D341Med (cell line): ENCODE results near the gene TENM3.
"Not testable (repeated sequence)": the region's sequence is repeated elsewhere in the genome, so short reads cannot be mapped to it uniquely, and the experiment has no call there.

Source experiments
- DNase-seq: peaks from one replicate; pipeline ENCODE4 v3.0.0; 2012; ENCODE audit warnings: low spot score

TENM3 gene

DNA sequence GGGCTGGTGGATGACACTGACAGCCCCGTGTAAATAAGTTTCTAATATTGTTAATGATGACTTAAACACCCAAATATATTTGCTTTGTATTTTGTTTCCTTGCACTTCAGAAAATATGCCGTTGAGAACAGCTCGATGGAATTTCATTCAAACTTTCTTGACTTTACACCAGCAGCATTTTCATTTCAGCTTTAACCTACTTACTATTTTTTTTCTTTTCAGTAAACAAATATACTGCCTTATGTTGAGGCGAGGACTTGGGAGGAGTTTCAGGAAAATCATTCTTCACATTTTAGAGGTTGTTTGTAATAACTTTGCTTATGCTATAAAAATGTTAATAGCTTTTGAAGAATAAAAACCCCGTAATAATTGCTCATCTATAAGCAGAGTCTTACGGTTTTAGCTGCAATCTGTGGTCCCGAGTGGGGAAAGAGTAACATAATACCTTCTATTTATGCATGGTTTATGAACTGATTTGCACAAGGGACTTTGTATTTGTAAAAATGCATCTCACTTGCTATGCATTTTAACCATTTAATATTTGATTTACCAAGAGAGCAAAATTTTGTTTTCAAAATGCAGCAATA, 14.1 kb upstream of the TENM3 start:
- DNase-seq: no peak

DNA sequence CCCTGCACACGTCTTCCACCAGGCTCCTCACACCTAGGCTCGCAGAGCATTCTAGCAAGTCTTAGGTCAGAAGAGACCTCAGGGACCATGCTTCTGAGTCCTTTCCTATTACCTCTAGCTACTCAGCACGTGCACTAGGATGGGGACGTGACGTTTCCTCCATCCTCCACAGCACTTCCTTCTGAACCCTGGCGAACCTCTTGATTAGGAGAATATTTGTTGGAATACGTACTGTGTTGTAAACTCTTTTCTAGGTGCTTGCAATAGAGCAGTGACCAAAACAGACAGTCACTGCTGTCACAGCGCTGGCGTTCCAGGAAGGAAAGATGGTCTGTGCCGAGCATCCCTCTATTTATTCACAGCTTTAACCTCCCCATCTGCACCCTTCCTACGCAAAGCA, 12.9 kb upstream of the TENM3 start:
- DNase-seq: no peak

DNA sequence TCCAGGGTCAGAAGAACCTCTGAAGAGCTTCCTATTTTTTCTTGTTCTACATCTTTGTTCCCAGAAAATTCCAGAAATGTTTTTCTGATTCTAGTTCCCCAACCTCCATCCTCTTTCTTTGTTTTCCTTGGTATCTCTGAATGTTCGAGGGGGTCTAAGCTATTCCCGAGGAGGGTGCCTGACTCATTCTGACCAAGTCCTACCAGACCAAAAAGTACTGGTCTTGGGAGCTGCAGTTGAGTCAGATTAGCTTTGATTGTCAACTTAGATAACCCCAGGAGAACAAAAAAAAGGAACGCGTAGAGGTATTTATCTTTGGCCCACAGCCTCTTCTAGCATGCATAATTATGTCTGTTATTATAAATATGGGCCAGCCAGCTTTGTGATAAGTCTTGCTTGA, 12.1 kb upstream of the TENM3 start:
- DNase-seq: no peak

DNA sequence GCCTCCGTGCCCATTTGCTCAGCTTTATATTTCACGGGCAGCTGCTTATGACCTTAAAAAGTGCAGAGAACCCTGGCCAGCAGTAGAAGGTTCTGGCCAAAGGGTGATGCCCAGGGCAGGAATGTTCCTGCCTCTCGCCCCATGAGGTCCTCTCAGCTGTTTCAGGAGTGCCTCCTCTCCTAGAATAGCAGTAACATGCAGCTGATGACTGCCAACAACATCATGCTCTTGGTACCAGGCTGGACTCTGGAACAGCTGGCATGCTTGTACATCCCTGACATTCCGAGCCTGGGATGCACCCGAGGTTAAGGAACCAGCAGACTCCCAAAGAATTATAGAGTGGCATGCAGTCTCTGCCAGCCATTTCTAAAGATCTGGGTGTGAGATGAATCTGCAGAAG, 11.7 kb upstream of the TENM3 start:
- DNase-seq: no peak

DNA sequence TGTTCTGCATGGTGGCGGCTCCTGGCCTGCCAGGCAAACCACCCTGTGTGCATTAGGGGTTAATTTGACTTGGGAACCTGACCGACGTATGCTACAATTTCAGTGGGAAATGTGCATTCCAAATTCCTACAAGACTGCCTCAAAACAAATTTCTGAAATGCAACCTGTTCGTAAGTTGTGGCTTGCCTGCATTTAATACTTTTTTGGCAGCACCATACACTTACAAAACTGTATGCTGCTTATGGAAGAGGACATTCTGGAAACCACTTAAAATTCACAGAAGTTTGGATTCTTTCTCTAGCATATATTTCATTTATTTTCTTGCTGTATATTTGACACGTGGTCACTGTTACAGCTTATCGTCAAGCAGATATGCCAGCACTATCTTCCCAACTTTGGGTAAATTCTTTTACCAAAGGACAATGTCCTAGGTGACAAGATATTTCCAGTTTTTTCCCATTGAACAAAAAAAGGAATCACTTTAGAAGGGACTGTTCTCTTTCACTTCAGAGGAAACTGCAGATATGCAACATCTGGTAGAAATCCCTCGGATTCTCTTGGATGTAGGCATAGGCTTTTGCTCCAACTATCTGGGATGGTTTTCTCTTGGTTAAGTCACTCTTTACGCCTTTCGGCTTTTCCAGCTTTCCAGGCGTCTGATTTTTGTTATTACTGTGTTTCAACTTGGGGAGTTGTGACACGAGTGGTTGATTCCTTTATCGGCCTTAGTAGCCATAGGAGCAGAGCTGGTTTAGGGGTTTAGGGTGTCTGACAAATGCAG, 9.7 kb upstream of the TENM3 start:
- no peak for DNase-seq

DNA sequence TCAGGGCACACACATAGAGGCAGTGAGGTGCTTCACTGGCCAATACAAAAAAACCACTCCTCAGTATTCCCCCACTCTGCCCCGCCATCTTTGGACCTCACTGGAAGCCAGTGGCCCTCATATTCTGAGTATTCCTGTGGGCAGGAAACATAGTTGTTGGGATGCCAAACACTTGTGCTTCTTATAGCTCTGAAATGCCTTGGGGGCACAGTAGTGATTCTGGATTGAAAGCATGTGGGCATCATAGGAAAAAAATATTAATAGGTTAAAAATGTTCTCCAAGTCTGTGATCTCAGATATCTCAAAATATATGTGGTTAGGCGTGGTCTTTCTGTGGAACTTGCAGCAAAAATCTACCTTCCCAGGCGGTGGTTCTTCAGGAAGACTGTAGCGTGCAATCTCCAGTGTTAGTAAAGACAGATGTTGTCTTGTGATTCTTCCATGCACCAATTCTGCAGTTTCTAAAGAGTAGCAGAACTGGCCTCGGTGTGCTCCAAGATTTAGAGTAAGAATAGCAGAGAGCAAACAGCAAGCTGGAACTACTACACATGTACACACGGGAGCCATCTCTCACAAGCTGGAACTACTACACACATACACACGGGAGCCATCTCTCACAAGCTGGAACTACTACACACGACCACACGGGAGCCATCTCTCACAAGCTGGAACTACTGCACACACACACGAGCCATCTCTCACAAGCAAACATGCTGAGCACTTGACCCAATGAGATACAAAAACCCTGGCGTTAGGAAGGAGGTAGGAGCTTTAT, 8.0 kb upstream of the TENM3 start:
- no peak for DNase-seq

DNA sequence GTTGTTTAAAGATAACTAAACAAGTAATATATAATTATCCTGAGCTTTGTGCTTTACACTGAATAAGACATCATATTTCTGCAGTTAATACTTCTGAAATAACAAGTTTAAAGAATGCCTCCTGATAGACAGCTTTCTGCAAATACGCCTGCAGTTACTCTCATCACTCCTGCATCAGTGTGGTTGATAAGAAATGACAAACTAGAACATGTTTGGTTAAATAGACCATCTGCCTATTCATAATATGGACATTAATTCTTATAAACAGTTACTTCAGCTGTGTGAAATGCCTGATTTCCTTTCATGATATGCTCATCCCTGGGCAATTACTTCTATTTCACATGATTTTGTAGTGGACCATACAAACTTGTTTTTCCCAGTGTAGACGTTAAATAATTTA, 7.0 kb upstream of the TENM3 start:
- DNase-seq: no peak

DNA sequence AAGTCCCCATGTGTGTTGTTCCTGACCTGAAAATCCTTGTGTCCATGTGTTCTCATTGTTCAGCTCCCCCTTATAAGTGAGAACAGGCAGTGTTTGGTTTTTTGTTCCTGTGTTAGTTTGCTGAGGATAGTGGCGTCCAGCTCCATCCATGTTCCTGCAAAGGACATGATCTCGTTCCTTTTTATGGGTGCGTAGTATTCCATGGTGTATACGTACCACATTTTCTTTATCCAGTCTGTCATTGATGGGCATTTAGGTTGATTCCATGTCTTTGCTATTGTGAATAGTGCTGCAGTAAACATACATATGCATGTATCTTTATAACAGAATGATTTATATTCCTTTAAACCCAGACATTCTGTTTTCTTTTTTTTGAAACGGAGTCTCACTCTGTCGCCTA, 6.2 kb upstream of the TENM3 start:
- DNase-seq: not testable (repeated sequence)

DNA sequence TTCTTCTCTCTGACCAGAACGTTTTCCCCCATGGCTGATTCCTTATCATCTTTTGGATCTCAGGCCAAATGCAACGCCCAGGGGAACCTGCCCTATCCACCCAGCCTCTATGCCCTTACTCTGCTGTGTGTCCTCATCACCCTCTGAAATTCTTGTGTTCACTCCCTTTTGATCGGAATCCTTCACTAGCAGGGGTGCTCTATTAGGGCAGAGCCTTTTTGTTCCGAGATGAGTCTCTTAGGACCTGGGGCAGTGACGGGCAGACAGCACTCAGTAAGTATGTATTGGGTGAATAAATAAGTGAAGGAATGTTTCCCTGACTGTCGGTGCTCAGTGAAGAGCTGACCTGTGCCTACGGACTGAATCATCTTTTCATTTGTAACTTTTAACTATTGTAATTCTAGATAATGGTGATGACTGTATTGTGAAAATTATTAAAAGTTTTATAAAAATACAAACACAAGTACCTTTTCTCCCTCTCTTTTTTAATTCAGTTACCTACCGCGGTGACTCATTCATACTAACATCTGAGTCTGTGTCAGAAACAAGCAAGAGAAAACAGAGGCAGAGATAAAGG, 4.8 kb upstream of the TENM3 start:
- no peak for DNase-seq

DNA sequence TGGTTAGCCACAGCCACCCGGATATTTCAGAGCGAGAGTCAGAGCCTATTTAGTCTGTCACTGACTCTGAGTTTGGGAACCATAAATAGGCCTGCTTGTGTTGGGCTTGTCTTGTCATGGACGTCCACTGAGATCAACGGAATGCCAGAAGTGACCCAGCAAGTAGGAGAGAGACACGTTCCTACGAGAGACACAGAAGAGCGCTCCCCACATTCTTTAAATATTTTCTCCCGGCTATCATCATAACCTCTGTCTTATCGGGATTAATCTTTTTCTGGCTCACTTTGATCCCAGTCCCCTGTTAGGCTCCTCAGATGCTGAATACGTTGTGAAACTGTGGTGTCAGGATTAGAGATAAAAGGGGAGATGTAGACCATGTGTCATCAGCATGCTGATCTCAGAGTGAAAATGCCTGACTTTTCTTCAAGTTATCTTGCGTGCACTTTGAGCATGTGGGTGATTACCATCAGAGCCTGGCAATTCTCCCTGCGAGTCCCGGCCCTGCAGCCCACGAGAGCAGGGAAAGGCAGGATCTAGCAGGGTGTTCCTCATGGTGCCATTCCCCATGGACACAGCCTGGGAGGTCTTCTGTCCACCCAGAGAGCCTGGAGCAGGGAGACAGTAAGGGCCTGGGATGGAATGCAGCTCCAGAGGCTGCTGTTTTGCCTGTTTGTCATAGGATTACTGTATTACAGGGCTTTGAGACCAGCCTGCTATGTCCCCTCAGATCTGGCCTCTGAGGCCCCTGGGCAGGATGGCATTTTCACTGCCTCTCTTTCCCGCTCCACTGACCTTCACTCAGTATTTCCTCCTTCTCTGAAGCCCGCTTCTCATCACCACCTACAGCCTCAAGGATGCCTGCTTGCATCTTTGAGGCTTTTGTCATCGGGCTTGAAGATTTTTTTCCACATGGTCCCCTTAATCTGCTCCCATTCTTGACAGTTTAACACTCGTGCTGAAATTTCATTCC, 2.8 kb upstream of the TENM3 start:
- DNase-seq: no peak

DNA sequence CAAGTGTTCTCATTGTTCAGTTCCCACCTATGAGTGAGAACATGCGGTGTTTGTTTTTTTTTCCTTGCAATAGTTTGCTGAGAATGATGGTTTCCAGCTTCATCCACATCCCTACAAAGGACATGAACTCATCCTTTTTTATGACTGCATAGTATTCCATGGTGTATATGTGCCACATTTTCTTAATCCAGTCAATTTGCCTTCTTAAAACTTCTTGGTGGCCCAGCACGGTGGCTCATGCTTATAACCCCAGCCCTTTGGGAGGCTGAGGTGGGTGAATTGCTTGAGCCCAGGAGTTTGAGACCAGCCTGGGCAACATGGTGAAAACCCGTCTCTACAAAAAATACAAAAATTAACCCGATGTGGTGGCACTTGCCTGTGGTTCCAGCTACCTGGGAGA, 942 bp upstream of the TENM3 start:
- not testable (repeated sequence) for DNase-seq

DNA sequence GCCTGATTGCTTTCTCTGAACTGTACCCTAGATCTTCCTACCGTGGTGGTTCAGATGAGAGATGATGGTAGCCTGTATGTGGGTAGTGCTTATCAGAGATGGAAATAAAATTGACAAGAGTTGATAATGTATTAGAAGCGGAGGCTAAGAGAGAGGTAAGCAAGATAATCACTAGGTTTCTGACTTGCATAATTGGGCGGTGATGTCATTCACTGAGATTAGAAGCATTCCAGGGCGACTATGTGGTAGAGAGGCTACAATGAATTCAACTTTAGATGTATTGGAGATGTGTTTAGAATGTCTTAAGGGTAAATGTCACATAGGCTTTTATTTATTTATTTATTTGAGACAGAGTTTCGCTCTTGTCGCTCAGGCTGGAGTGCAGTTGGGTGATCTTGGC, 415 bp upstream of the TENM3 start:
- DNase-seq: no peak

DNA sequence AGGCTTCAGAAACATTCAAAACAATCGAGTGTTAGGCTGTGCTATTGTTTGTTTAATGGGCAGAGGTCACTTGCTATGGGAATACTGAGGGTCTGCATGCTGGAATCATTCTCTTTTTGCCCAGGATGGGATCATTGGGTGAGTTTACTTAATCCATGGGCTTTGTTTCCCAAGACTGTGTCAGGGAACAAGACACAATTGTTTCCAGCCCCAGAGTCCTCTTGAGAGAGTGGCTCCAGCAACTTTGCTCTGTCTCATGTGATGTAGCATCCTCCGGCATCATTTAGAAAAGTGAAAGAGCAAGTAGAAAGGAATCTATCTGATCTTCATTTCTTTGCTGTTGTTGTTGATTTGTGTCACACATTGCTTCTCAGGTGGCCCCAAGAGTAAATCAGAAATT, 1.8 kb downstream of the TENM3 start:
- no peak for DNase-seq

DNA sequence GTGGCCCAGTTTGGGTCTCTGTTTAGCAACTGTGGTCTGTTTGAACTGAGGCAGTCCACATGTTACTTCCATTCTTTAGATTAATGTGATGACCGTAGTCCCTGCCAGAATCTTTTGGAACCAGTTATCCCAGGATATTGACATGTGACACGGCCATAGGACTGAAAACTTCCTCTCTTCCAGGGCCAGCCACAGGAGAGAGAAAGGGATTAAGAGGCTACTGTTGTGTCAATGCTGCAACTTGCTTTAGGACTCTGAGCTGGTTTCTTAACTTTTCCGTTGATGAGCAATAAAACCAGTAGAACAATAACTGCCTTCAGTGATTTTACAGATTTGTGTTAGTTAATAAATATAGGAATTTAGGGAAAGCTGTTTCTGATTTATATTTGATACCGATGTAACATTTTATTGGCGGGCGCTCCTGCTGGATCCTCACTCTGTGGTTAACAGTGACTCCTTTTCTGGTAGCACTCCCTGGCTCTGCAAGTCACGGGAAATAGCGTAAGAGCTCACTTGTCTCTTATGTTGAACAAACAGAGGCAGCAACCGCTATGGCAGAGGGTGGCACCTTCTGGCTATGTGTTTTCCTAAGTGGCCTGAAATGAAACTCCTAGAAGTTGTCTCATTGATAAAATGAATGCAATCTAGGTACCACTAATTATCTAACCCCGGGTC, 2.5 kb downstream of the TENM3 start:
- DNase-seq: no peak

DNA sequence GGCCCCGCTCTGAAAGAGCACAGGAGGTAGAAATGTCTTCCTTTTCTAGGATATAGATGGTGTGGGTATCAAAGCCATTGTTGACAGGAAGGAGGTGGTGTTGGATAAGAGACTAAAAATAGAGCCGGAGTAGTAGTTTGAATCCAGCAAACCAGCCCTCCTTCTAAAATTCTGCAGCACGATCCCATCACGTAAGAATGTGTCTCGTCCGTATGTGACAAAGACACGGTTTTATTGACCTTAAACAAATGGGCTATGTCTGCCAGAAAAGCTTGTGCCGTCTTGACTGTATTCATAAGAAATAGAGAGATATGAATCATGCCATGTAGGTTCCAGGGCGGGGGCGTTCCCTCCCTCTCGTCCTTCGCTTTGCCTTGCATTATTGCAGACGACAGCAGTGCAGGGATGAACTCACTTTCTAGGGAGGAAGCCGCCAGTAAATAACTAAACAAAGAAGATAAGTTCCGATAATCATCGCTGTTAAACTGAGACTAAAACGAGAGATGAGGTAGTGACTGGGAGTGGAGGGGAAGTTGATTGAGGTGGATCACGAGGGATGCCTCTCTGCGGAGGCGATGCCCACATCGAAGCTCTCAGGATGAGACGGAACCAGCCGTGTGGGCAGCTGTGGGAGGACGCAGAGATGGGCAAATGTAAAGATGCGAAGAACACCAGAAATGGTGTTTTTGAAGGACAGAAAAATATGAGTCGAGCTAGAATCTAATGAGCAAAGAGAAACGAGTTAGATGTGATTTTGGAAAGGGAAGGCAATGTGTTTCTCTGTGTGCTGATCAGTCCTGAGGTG, 3.4 kb downstream of the TENM3 start:
- DNase-seq: no peak

DNA sequence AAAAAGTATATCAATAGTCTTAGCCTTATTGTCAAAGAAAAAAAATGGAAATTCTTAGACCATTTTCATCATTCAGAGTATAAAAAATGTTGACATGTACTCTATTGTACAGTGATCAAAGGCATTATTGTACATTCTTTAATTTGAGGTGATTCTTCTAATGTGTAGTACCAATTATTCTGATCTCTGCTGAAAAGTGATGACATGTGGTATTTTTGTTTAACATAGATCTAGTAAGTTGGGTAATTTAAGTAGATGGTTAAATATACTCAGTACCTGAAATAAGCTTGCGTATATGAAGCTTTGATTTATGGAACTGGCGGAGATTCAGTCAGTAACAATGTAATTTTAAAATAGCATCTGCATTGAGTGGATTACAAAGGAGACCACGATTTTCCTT, 5.1 kb downstream of the TENM3 start:
- no peak for DNase-seq

DNA sequence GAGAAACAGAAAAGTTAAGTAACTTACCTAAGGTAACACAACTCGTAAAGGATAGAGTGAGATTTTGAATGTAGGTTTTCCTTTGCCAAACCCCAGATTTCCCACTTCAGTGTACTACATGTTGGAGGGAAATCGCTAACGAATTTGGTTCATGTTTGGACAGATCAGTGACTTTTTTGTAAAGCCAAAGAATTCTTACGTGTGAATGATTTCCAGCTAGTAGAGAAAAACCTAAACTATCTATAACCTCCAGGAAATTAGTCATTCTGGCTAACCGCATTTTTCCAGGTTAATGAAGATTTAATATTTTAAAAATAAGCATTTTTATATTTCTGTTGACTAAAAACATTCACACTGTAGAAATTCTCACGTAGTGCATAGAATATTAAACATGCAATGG, 7.2 kb downstream of the TENM3 start:
- DNase-seq: no peak

DNA sequence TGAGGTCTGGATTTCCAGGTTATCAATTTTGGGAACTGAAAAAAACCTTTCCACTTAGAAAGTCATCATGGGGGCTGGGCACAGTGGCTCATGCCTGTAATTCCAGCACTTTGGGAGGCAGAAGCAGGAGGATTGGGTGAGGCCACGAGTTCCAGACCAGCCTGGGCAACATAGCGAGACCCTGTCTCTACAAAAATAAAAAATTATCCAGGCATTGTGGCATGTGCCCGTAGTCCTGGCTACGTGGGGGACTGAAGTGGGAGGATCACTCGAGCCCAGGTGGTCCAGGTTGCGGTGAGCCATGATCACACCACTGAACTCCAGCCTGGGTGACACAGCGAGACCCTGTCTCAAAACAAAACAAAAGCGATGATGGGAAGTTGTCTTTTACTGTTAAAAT, 7.9 kb downstream of the TENM3 start:
- no peak for DNase-seq

DNA sequence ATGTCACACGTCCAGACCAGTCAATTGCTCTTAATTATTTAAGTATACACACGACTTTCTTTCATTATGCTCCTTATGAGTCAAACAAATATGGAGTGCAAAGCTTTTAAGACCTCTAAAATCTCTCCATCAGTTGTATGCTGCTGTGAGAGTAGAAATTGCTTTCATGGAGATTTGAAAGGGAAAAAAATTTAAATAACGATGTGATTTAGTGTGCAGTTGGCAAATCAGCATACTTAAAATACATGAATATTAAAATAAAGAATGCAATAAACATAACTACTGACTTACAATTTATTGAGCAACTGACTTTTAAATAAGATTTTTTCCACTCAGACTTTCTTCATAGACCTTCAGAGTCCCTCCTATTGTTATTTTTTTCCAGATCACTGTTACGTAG, 9.0 kb downstream of the TENM3 start:
- no peak for DNase-seq

DNA sequence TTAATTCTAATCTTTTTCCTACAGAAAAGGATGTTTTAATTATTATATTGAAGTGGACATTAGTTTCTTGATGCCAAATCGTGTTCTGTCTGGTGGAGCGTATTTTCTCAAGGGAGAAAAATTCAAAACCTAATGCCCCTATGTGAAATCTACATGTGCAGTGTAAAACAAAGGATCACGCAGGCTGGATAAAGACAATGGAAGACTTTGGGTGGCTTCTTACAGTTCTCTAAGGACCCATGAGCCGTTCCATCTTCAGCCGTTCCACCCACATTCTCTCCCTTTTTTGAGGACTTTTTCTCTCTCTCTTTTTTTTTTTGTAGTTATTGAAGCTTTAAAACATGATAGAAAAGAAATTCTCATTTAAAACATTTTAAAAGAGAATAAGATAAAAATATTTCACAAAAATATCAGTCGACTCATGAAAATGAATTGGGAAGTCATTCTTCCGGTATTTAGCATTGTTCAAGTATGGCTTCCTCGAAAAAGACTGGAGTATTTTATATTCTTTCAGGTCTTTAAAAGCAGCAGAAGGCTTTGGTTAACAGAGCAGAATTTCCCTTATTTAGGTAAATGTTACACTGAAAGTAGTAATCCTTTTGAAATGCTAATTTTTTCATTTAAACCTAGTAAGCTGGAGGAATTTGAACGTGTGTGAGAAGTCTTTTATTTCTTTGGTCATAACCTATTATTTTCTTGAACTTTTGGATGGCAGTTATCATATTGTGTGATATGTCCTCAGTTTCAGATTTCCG, 11.0 kb downstream of the TENM3 start:
- DNase-seq: no peak
